HepG2 (cell line): ENCODE results near the gene OGG1. TPM values are rescaled to one million over a fixed set of nuclear protein-coding genes. Genes with fewer than 3 reads are reported as not detected.

Experiments used
- AKAP8 ChIP-seq: sonication (generic); formaldehyde crosslinking; IDR thresholded peaks from 2 replicates; pipeline ENCODE4 v1.5.1; 2020; ENCODE audit warnings: mild to moderate bottlenecking, missing genetic modification reagents
- BRD4 ChIP-seq: sonication (generic); formaldehyde crosslinking; IDR thresholded peaks from 2 replicates; pipeline ENCODE4 v1.4.0; 2020; ENCODE audit warnings: missing genetic modification reagents
- HNRNPH1 ChIP-seq: fragments of 200-400 bp; formaldehyde crosslinking; optimal IDR thresholded peaks from 2 replicates; pipeline ENCODE3; 2017; ENCODE audit warnings: mild to moderate bottlenecking, low read depth, low read length
- LCORL ChIP-seq, 2 experiments: fragments of 450-650 bp in 1 of 2; sonication (generic) in 1 of 2; formaldehyde crosslinking in 1 of 2; IDR thresholded peaks; 2 replicates each; pipeline versions ENCODE4 v1.5.0 to v1.6.1; 2017 to 2020; ENCODE audit warnings: antibody characterized with exemption in 1 of 2, missing genetic modification reagents in 1 of 2
- MEIS2 ChIP-seq: sonication (generic); formaldehyde crosslinking; IDR thresholded peaks from 2 replicates; pipeline ENCODE4 v1.9.0; 2021; ENCODE audit warnings: mild to moderate bottlenecking, missing genetic modification reagents
- MYNN ChIP-seq: sonication (generic); formaldehyde crosslinking; IDR thresholded peaks from 2 replicates; pipeline ENCODE4 v1.4.0; 2020; ENCODE audit warnings: mild to moderate bottlenecking, low read depth, missing genetic modification reagents
- RARA ChIP-seq: IDR thresholded peaks from 2 replicates; pipeline ENCODE4 v1.6.1; 2016; ENCODE audit warnings: missing genetic modification reagents, missing compliant biosample characterization
- SRF ChIP-seq: IDR thresholded peaks from 2 replicates; pipeline ENCODE4 v1.6.1; 2011; ENCODE audit warnings: mild to moderate bottlenecking, low read depth, low read length, moderate library complexity
- ZBTB46 ChIP-seq: sonication (generic); formaldehyde crosslinking; IDR thresholded peaks from 2 replicates; pipeline ENCODE4 v1.4.0; 2020; ENCODE audit warnings: mild to moderate bottlenecking, missing genetic modification reagents, borderline replicate concordance
- ZNF275 ChIP-seq: sonication (generic); formaldehyde crosslinking; IDR thresholded peaks from 2 replicates; pipeline ENCODE4 v1.8.0; 2022; ENCODE audit warnings: missing genetic modification reagents, mild to moderate bottlenecking, inconsistent platforms, borderline replicate concordance
- ZNF33B ChIP-seq: sonication (generic); formaldehyde crosslinking; IDR thresholded peaks from 2 replicates; pipeline ENCODE4 v1.5.1; 2020; ENCODE audit warnings: mild to moderate bottlenecking, missing genetic modification reagents
- ZNF598 ChIP-seq: sonication (generic); formaldehyde crosslinking; IDR thresholded peaks from 2 replicates; pipeline ENCODE4 v1.5.1; 2020; ENCODE audit warnings: mild to moderate bottlenecking, missing genetic modification reagents, borderline replicate concordance
- ZNF652 ChIP-seq: IDR thresholded peaks from 2 replicates; pipeline ENCODE4 v1.6.1; 2016; ENCODE audit warnings: low read depth, borderline replicate concordance
- ZNF75D ChIP-seq: sonication (generic); formaldehyde crosslinking; IDR thresholded peaks from 2 replicates; pipeline ENCODE4 v1.8.1; 2023; ENCODE audit warnings: missing genetic modification reagents, mild to moderate bottlenecking, borderline replicate concordance
- ZSCAN21 ChIP-seq: sonication (generic); formaldehyde crosslinking; IDR thresholded peaks from 2 replicates; pipeline ENCODE4 v1.8.0; 2022; ENCODE audit warnings: mild to moderate bottlenecking, missing genetic modification reagents, moderate library complexity, borderline replicate concordance
- ZSCAN25 ChIP-seq: sonication (generic); formaldehyde crosslinking; IDR thresholded peaks from 2 replicates; pipeline ENCODE4 v1.8.0; 2022; ENCODE audit warnings: mild to moderate bottlenecking, missing genetic modification reagents
- ZZZ3 ChIP-seq: sonication (generic); formaldehyde crosslinking; IDR thresholded peaks from 2 replicates; pipeline ENCODE4 v1.4.0; 2020; ENCODE audit warnings: missing genetic modification reagents, mild to moderate bottlenecking, borderline replicate concordance
- polyA plus RNA-seq, 8 experiments: library from polyadenylated mRNA; depleted of rRNA in 3 of 8; stranded (reverse) in 7 of 8; unstranded in 1 of 8; fragments of >200 nt; fragmentation: Illumina TruSeq in 4 of 8; extraction: Trizol in 4 of 8; gene quantifications; 2 replicates each; pipeline versions ENCODE4 v1.2.1 to v1.2.3, GENCODE V29; 2011 to 2016; ENCODE audit warnings: low read depth in 4 of 8, missing spikeins in 1 of 8, mixed read lengths in 1 of 8; ENCODE audit not compliant: insufficient read depth in 1 of 8
- total RNA-seq, 5 experiments: library from RNA; depleted of rRNA; stranded (reverse); fragments of >200 nt; fragmentation: Illumina TruSeq; extraction: Trizol; gene quantifications; 2 replicates each; pipeline ENCODE4 v1.2.3, GENCODE V29; 2016; ENCODE audit warnings: low read depth in 1 of 5
- TF ChIP-seq, protein P1 (sequence below): IDR thresholded peaks from 2 replicates; pipeline ENCODE4 v1.6.1; 2018; ENCODE audit warnings: missing genetic modification reagents, mild to moderate bottlenecking, missing compliant biosample characterization
- TF ChIP-seq, protein P2 (sequence below): IDR thresholded peaks from 2 replicates; pipeline ENCODE4 v1.6.1; 2016; ENCODE audit warnings: missing compliant biosample characterization, missing genetic modification reagents, borderline replicate concordance
- TF ChIP-seq, protein P3 (sequence below): sonication (generic); formaldehyde crosslinking; IDR thresholded peaks from 2 replicates; pipeline ENCODE4 v1.4.0; 2020; ENCODE audit warnings: missing genetic modification reagents; ENCODE audit errors: not compliant biosample characterization

Gene OGG1
- total and polyA plus RNA-seq, 2 of the 13 experiments (the other 11 are each of a cell fraction or from before 2014, with no cell fraction given), result 28.7 to 33.2 TPM

DNA sequence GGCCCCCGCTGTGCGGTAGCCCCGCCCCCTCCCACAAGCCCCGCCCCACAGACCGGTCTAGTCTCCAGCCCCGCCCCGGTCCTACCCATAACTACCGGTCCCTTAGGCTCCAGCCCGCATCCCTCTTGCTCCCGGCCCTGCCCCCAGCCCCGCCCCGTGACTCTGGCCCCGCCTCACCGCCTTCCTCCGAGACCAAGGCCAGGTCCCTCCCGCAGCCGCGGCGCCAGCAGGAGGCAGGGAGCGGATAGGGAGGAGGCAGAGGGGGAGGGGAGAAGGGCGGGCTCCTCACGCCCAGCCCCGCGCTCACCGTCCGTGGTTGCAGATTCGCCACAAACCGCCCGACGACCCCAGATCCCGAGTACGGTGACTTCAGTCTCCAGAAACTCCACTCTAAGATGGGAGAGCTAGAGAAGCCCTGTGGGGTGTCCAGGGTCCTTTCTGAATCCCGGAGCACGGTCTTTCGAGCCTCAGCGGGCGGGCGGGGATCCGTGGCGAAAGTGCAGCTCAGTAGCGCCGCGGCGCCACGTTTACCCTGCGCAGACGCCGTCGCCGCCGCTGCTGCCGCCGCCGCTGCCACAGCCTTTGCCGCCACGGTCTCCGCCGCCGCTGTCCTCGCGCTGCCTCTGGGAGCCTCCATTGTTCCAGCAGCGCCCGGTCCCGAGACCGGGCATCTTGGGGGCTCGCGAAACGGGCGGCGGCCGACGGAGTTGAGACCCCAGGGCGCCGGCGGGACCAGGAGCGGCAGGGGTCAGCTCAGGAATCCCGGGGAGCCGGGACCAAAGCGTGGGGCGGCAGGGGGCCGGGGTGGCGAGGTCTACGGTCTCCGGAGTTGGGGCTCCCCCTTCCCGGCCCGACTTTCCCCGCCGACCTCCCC is 18.3 kb upstream of the OGG1 start, which contains the start of gene BRPF1 (continued):
- no peak for TF ChIP-seq ZBTB46
- peak; percentile 79; the same call in 1 of the 2 replicates for TF ChIP-seq ZZZ3 (CRISPR knock-in tag)
- 0 out of 2 replicates have a peak, but pooled peaks have one; percentile 45 for TF ChIP-seq ZSCAN21
- peak; percentile 38; the same call in 1 of the 2 replicates for TF ChIP-seq BRD4 (CRISPR knock-in tag)
- TF ChIP-seq SRF, result no peak
- peak; percentile 84 for TF ChIP-seq ZSCAN25 (CRISPR knock-in tag)
- no peak for TF ChIP-seq ZNF652
- TF ChIP-seq MYNN (CRISPR knock-in tag), result no peak
- no peak for TF ChIP-seq HNRNPH1
- no peak for TF ChIP-seq ZNF598 (CRISPR knock-in tag)
- TF ChIP-seq, protein P1, sequence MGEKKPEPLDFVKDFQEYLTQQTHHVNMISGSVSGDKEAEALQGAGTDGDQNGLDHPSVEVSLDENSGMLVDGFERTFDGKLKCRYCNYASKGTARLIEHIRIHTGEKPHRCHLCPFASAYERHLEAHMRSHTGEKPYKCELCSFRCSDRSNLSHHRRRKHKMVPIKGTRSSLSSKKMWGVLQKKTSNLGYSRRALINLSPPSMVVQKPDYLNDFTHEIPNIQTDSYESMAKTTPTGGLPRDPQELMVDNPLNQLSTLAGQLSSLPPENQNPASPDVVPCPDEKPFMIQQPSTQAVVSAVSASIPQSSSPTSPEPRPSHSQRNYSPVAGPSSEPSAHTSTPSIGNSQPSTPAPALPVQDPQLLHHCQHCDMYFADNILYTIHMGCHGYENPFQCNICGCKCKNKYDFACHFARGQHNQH, result 0 out of 2 replicates have a peak, but pooled peaks have one; percentile 37
- TF ChIP-seq, protein P2, sequence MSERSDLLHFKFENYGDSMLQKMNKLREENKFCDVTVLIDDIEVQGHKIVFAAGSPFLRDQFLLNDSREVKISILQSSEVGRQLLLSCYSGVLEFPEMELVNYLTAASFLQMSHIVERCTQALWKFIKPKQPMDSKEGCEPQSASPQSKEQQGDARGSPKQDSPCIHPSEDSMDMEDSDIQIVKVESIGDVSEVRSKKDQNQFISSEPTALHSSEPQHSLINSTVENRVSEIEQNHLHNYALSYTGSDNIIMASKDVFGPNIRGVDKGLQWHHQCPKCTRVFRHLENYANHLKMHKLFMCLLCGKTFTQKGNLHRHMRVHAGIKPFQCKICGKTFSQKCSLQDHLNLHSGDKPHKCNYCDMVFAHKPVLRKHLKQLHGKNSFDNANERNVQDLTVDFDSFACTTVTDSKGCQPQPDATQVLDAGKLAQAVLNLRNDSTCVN (CRISPR knock-in tag), result no peak
- TF ChIP-seq AKAP8 (CRISPR knock-in tag), result peak; percentile 64
- TF ChIP-seq LCORL (IDR thresholded peaks at IDR 0.05), result no peak
- TF ChIP-seq LCORL (CRISPR knock-in tag; IDR thresholded peaks at IDR 0.05), result peak; percentile 55; the same call in 1 of the 2 replicates
- peak; percentile 10; the same call in 1 of the 2 replicates for TF ChIP-seq RARA (CRISPR knock-in tag)
- no peak for TF ChIP-seq ZNF75D
- TF ChIP-seq MEIS2 (CRISPR knock-in tag), result peak; percentile 44; the same call in 1 of the 2 replicates
- TF ChIP-seq ZNF33B, result peak; percentile 33; the same call in 1 of the 2 replicates
- TF ChIP-seq ZNF275, result 0 out of 2 replicates have a peak, but pooled peaks have one; percentile 57
- TF ChIP-seq, protein P3, sequence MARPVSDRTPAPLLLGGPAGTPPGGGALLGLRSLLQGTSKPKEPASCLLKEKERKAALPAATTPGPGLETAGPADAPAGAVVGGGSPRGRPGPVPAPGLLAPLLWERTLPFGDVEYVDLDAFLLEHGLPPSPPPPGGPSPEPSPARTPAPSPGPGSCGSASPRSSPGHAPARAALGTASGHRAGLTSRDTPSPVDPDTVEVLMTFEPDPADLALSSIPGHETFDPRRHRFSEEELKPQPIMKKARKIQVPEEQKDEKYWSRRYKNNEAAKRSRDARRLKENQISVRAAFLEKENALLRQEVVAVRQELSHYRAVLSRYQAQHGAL (CRISPR knock-in tag), result peak; percentile 36
